ENCODE results near the gene MKRN3. TPM values are rescaled to one million over a fixed set of nuclear protein-coding genes. Genes with fewer than 3 reads are reported as not detected.

The MKRN3 gene
- total and polyA plus RNA-seq, 2 of the 4 experiments (the other 2 are of a cell fraction): under 0.01 to 0.17 TPM

DNA sequence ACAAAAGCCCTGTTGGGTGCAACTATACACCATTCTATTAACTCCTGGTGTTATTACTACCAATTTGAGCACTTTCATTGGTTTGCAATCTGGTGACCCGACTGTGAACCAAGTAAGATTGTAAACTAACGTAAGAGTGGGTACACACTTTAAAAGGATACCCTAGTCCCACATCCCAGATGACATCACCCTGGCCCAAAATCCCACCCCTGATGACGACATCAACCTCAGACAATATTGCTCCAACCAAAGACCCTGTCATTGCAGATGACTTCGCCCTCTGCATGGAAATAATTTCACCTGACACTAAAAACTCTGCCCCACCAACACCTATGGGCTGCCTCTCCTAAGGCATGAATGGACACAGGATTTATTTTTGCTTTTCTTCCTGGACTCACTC is 25.6 kb upstream of the MKRN3 start:
- H3K4me1 ChIP-seq (ENCODE audit: control insufficient read depth, insufficient read depth, low read length): no peaks in the 10 kb centered on the region
- WGBS, 2 experiments (ENCODE audit: extremely low coverage in 2 of 2, insufficient read length in 1 of 2): 20% methylated on average over 1 of the region's 4 CpGs; no CpG with 5 or more reads in 1 of the 2 experiments
- no peak overlapping the region for H2BK120ac ChIP-seq (ENCODE audit: low read depth, low read length)
- H3K9me1 ChIP-seq (ENCODE audit: insufficient read depth, low read length): no peaks in the 10 kb centered on the region
- H3K9me3 ChIP-seq (ENCODE audit: control insufficient read depth, insufficient read depth, low read length): peaks cover 11% of the 10 kb centered on the region
- dilution Hi-C loops (cut with HindIII; ENCODE audit: low sequenced_read_pairs, unreplicated experiment) (no loop called here), in situ Hi-C loops (cut with MboI; ENCODE audit: low sequenced_read_pairs) (no loop called here), intact Hi-C loops (cut with micrococcal nuclease) (loop anchor here (10.0 kb wide), 1 partner anchor 1605 kb away; no protein-coding TSS in a partner anchor)
- no peak overlapping the region for H2AK9ac ChIP-seq (replicated peaks; ENCODE audit: low read depth, low read length, poor library complexity)
- no peaks in the 10 kb centered on the region for H4K20me1 ChIP-seq (ENCODE audit: insufficient read depth, low read length)
- H2BK15ac ChIP-seq (ENCODE audit: low read depth, low read length): no peak overlapping the region
- no peak overlapping the region for H3K4me2 ChIP-seq (ENCODE audit: low read depth, low read length)
- no peak overlapping the region for H3K4ac ChIP-seq (ENCODE audit: low read depth, low read length)
- no peak for DNase-seq
- H3K27ac ChIP-seq (ENCODE audit: insufficient read depth, low read length): no peak overlapping the region
- H3K79me1 ChIP-seq (ENCODE audit: low read depth in 1 of 2, low read length in 2 of 2): no peaks in the 10 kb centered on the region
- no peak overlapping the region for H4K91ac ChIP-seq (ENCODE audit: insufficient read depth, low read depth, low read length)
- no TSS peak for BruUV-seq (replicated peaks)
- H3K56ac ChIP-seq (ENCODE audit: extremely low read depth, insufficient read depth, low read length): no peak overlapping the region
- TF ChIP-seq RAD21 (IDR thresholded peaks at IDR 0.05; ENCODE audit: low read length) (no peak), RCOR1 (IDR thresholded peaks at IDR 0.05; ENCODE audit: insufficient replicate concordance, low read length) (no peak), BHLHE40 (IDR thresholded peaks at IDR 0.05; ENCODE audit: low read depth, low read length) (no peak), FOS (IDR thresholded peaks at IDR 0.05; ENCODE audit: low read depth, low read length) (no peak), MAZ (IDR thresholded peaks at IDR 0.05; ENCODE audit: borderline replicate concordance, low read depth, low read length) (no peak)
- no peak overlapping the region for H3K14ac ChIP-seq (replicated peaks; ENCODE audit: low read depth, low read length)
- no peak overlapping the region for H4K8ac ChIP-seq (ENCODE audit: low read depth in 2 of 2, low read length in 2 of 2)
- no peak overlapping the region for H3K18ac ChIP-seq (ENCODE audit: low read depth, low read length)
- H3K4me3 ChIP-seq (ENCODE audit: insufficient read depth, low read depth, low read length): no peak overlapping the region
- H3K9ac ChIP-seq (ENCODE audit: low read depth, low read length): no peak overlapping the region
- H2AFZ ChIP-seq (replicated peaks; ENCODE audit: low read length, poor library complexity): no peak overlapping the region
- ChIA-PET CTCF (no interaction called here), POLR2A (ENCODE audit: unreplicated experiment) (no interaction called here)
- H4K5ac ChIP-seq (ENCODE audit: low read depth, low read length): no peak overlapping the region
- no peak overlapping the region for H3K23ac ChIP-seq (ENCODE audit: low read depth, low read length)
- H3K27me3 ChIP-seq (ENCODE audit: control insufficient read depth, insufficient read depth, low read length): no peaks in the 10 kb centered on the region
- ATAC-seq (ENCODE audit: low read depth): no peak
- H2BK20ac ChIP-seq (ENCODE audit: low read depth, low read length): no peak overlapping the region
- no peak overlapping the region for H2BK5ac ChIP-seq (ENCODE audit: low read depth, low read length, poor library complexity, severe bottlenecking)
- no peak overlapping the region for H2AK5ac ChIP-seq (ENCODE audit: low read depth, low read length)
- no peaks in the 10 kb centered on the region for H3K36me3 ChIP-seq (ENCODE audit: control insufficient read depth, insufficient read depth, low read length)
